Activated T-cell treated with anti-CD3 and anti-CD28 coated beads for 24 hours (primary cell): ENCODE measurements around the gene COL27A1.
"Not testable (repeated sequence)": the region's sequence is repeated elsewhere in the genome, so short reads cannot be mapped to it uniquely, and the experiment has no call there.

Source experiments
- DNase-seq: peaks from one replicate; pipeline ENCODE4 v3.0.0-alpha.2; 2020; ENCODE audit warnings: low read depth

The COL27A1 gene

GRCh38 chr9:114123031-114123977 lies 32.0 kb upstream of the COL27A1 start:
- DNase-seq: no peak

- DNase-seq: no peak
These were observed 31.2 kb upstream of the COL27A1 start for GRCh38 chr9:114124138-114124537.

GRCh38 chr9:114124666-114125475 lies 30.5 kb upstream of the COL27A1 start:
- DNase-seq: no peak

GRCh38 chr9:114125476-114126013 lies 29.8 kb upstream of the COL27A1 start:
- DNase-seq: no peak

- DNase-seq: no peak
These were observed 28.9 kb upstream of the COL27A1 start for GRCh38 chr9:114126247-114127060.

DNA sequence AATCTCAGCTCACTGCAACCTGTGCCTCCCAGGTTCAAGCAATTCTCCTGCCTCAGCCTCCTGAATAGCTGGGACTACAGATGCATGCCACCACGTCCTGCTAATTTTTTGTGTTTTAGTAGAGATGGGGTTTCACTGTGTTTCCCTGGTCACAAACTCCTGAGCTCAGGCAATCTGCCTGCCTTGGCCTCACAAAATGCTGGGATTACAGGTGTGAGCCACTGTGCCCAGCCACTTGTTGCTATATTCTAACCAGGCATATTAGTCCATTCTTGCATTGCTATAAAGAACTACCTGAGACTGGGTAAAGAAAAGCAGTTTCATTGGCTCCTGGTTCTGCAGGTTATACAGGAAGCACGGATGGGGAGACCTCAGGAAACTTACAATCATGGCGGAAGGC lies 26.6 kb upstream of the COL27A1 start:
- DNase-seq: not testable (repeated sequence)

GRCh38 chr9:114130141-114130540 lies 25.2 kb upstream of the COL27A1 start:
- no peak for DNase-seq

GRCh38 chr9:114130624-114131277 lies 24.6 kb upstream of the COL27A1 start:
- DNase-seq: no peak

DNA sequence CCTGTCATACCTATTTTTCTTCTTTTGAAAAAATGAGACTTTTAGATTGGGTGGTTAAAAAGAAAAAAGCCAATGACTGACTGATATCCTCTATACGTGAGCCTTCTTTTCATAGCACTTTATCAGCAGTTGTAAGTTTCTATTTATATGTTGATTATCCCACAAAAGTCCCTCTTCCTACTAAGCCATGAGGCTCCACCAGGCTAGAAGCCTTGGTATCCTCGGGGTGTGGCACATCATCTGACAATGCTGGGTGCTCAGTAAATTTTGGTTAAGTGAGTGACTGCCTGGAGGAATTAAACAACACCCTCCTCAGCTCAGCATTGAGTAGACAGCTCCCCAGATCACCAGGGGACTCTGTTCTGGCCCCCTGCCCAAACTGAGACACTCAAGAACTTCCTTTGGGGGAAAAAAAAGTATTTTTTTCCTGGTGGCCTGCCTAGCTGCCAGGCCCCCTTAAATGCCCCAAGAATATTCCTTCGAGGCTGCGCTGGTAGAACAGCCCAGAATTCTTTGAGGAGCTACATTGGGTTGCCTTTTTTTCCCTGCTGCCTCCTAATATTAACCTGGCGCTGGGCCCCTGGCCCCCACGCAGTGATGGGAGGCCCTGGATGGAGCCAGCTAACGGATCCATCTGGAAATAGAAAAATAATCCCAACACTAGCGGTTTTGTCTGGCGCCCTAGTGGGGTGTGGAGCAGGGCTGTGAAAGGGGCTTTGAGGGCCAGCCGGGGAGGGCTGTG lies 23.4 kb upstream of the COL27A1 start:
- no peak for DNase-seq

DNA sequence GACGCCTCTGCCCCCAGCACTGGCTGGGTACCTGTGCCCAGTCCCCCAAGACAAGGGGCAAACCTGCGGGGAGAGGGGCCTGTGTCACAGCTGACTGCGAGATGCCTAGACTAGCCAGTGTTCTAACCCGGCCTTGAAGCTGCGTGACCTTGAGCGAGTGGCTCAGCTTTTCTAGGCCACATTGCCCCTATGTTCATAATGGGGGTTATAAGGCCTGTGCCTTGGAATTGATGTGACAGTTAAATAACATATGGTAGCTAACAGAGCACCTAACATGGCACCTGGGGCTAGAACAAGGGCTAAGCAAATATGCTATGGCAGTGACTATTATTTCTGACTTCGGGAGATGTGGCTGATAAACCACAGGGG lies 22.8 kb upstream of the COL27A1 start:
- DNase-seq: no peak

DNA sequence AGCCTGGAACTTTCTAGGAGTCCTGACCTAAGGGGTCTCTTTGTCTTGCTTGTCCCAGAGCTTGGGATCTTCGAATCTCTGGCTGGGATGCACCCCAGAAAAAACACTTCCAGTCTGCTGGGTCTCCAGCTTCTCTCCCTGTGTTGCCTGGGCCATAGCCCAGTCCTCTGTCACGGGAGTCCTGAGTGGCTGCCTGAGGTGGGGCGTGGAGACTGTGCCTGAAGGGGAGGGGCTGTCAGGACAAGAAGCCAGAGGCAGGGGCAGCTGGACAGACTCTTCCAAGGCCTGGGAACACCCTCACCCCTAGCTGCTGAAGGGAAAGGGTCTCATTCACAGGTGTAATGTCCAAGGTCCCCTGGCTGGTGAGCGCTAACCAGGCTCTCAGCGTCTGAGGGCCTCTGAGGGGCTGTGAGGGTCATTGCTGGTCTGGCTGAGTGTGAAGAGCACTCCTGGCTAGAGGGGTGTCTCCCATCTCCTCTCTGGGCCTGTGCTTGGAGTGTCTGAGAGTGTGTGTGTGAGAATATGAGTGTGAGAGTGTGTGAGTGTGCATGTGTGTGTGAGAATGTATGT lies 20.4 kb upstream of the COL27A1 start:
- DNase-seq: no peak

DNA sequence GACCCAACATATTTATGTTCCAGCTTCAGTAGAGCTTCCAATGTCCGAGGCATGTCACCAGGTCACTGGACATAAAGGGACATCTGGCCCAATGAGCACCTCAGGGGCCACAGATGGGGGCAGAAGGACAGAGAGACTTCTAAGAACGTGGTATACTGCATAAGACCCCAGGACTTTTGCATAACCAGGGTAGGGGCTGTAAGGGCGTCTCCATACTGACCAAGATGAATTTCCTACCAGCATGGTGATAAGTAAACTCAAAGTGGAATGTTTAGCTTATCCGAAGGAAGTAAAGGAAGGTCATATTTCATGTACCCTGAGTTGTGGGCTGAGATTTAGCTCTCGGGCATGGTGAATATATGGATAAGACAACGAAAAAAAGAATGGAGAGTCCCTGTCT lies 17.5 kb upstream of the COL27A1 start:
- DNase-seq: no peak

- DNase-seq: no peak
These were observed 16.8 kb upstream of the COL27A1 start for GRCh38 chr9:114138552-114138971.

GRCh38 chr9:114139071-114139470 lies 16.3 kb upstream of the COL27A1 start:
- DNase-seq: no peak

GRCh38 chr9:114140401-114140800 lies 14.9 kb upstream of the COL27A1 start:
- no peak for DNase-seq

GRCh38 chr9:114140850-114141249 lies 14.5 kb upstream of the COL27A1 start:
- DNase-seq: no peak

GRCh38 chr9:114141553-114142402 lies 13.6 kb upstream of the COL27A1 start:
- DNase-seq: no peak

DNA sequence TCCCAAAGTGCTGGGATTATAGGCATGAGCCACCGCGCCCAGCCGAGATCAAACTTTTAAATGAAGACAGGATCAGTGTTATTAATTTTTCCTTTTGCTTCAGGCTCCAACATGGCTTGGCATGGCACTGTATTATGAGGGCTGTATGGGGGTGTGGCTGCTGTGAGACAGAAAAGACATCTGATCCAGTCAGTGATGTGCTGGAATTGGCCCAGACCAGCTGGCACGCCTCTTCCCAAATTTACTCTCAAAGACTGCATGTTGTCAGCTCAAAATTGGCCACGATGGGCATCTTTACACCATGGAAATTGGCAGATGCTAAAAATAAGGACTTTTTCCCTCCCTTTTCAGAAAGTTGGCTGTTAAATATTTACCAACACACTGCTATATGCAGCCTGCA lies 12.1 kb upstream of the COL27A1 start:
- DNase-seq: no peak

DNA sequence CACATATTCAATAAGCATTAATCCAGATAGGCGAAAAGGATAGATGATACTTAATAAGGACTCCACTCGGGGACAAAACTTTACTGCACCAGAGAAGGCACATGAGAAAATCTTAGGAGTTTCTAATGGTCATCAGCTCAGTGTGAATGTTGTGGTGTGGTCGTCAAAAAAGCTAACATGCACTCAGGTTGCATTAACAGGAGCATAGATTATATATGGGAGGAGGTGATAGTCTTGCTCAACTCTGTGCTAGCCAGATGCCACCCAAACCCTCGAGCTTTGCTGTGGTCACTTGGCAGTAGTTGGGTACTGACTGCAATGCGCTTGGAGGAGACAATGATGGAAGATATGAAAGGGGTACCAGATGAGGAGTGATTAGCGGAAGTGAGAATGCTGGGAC lies 8.6 kb upstream of the COL27A1 start:
- DNase-seq: no peak
